Activated CD4-positive, alpha-beta T cell treated with anti-CD3 and anti-CD28 coated beads, Interleukin-2, Interleukin-4, amounts not matched to agents 100 ng/mL and 50 ng/mL, durations not matched to agents 16 hours and 8 hours (primary cell): ENCODE data around the gene RPL10.

ENCODE experiments used
- DNase-seq: peaks from one replicate; pipeline ENCODE4 v3.0.0-alpha.2; 2020; ENCODE audit warnings: low spot score

Gene RPL10

GRCh38 chrX:154397888-154398667 lies at the start of gene RPL10:
TSS of gene RPL10 (plus strand) at chrX:154398377. CDS start at chrX:154398520, 143 bp downstream.
- peak; percentile 94 for DNase-seq

GRCh38 chrX:154348646-154349358 lies 49.4 kb upstream of the RPL10 start:
- no peak for DNase-seq

- DNase-seq, result no peak
Measured at GRCh38 chrX:154349359-154349935, 48.7 kb upstream of the RPL10 start.

- no peak for DNase-seq
Measured at GRCh38 chrX:154349979-154350378, 48.2 kb upstream of the RPL10 start.

- no peak for DNase-seq
Measured at GRCh38 chrX:154350429-154351182, 47.6 kb upstream of the RPL10 start.

- no peak for DNase-seq
Measured at GRCh38 chrX:154351183-154352011, 46.8 kb upstream of the RPL10 start.

- DNase-seq, result no peak
Measured at GRCh38 chrX:154352012-154352401, 46.2 kb upstream of the RPL10 start.

- DNase-seq, result no peak
Measured at GRCh38 chrX:154352466-154352865, 45.7 kb upstream of the RPL10 start.

- no peak for DNase-seq
Measured at GRCh38 chrX:154353172-154353843, 44.9 kb upstream of the RPL10 start.

- no peak for DNase-seq
Measured at GRCh38 chrX:154354013-154354412, 44.2 kb upstream of the RPL10 start.

GRCh38 chrX:154354516-154354915 lies 43.7 kb upstream of the RPL10 start:
- DNase-seq, result no peak

GRCh38 chrX:154355094-154355775 lies 42.9 kb upstream of the RPL10 start:
- DNase-seq, result no peak

- no peak for DNase-seq
Measured at GRCh38 chrX:154355776-154356140, 42.4 kb upstream of the RPL10 start.

- no peak for DNase-seq
Measured at GRCh38 chrX:154356596-154356995, 41.6 kb upstream of the RPL10 start.

- DNase-seq, result no peak
Measured at GRCh38 chrX:154357205-154357604, 41.0 kb upstream of the RPL10 start.

- no peak for DNase-seq
Measured at GRCh38 chrX:154358011-154358410, 40.2 kb upstream of the RPL10 start.

GRCh38 chrX:154358829-154359228 lies 39.3 kb upstream of the RPL10 start:
- no peak for DNase-seq

- DNase-seq, result no peak
Measured at GRCh38 chrX:154359362-154360154, 38.6 kb upstream of the RPL10 start.

- DNase-seq, result no peak
Measured at GRCh38 chrX:154360155-154360713, 37.9 kb upstream of the RPL10 start.
